HG03064 (cell line): Measurements from ENCODE around the gene RASL10A.
"Not testable (repeated sequence)": the region's sequence is repeated elsewhere in the genome, so short reads cannot be mapped to it uniquely, and the experiment has no call there.

Source experiments
- ATAC-seq: cut with Tn5 transposase; IDR thresholded peaks from one replicate; pipeline ENCODE4 v1.9.1; 2021; ENCODE audit warnings: low read depth; ENCODE audit not compliant: unreplicated experiment

RASL10A gene, protein sequence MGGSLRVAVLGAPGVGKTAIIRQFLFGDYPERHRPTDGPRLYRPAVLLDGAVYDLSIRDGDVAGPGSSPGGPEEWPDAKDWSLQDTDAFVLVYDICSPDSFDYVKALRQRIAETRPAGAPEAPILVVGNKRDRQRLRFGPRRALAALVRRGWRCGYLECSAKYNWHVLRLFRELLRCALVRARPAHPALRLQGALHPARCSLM

DNA sequence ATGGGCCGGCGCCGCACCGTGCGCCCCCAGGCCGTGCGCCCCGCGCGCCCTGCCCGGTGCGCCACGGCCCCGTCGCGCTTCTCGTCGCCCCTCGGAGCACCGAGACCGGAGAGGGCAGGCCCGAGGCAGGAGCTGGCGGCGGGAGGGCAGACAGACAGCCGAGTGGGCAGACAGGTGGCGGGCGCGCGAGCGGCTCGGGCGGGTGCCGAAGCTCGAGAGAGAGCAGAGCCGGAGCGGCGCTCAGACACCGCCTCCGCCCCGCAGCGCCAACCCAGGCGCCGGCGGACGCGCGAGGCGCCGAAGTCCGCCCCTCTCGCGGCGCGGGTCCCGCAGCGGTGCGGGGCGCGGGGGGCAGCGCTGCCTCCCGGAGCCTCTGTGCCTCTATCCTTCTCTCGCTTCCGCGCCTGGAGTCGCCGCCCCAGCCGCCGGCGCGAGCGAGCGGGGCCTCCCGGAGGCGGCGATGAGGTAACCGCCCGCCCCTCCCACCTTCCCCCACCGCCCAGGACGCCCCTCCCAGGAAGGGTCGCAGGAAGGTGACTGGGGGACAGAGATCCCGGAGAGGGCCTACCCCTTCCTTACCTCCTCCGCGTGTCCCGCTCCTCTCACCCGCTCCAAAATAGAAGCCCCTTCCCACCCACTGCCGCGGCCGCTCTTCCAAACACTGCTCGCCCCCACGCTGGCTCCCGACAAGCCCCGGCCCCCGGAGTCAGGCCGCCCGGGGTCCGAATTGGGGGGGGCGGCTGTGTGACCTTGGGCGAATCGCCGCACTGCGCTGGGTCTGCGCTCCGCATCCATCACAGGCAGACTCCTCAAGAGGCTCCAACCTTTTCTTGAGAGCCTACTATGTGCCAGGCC lies at the start of gene RASL10A:
Gene RASL10A, minus strand, starts transcription at position 412 of the 855 bp plus-strand sequence. CDS start 451 bp downstream, outside the sequence.
- ATAC-seq, result no peak

DNA sequence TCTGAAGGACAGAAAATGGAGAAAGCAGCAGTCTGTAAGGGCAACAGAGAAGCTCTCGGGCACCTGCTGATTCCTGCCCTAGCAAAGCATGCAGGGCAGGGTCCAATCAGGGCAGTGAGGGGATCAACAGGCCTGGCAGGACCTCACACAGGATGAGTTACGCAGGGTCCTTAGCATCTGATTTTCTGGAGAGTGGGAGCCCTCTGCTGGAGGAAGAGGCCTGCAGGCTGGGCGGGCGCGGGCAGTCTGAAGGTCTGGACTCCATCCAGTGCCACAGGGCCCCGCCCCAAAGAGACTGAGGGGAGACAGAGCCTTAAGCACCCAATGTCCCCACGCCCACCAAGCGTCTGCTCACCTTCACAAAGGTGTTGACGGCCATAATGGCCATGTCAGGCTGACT lies 44.0 kb upstream of the RASL10A start:
- no peak for ATAC-seq

DNA sequence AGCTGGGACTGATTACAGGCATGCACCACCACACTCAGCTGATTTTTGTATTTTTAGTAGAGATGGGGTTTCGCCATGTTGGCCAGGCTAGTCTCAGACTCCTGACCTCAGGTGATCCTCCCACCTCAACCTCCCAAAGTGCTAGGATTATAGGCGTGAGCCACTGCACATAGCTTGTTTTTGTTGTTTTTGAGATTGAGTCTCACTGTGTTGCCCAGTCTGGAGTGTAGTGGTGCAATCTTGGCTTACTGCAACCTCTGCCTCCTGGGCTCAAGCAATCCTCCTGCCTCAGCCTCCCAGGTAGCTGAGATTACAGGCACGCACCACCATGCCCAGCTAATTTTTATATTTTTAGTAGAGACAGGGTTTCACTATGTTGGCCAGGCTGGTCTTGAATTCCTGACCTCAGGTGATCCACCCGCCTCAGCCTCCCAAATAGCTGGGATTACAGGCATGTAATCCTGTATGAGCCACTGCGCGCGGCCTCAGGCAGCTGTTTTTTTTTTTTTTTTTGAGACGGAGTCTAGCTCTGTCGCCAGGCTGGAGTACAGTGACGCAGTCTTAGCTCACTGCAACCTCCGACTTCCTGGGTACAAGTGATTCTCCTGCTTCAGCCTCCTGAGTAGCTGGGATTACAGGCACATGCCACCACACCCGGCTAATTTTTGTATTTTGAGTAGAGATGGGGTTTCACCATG lies 41.8 kb upstream of the RASL10A start:
- ATAC-seq, result not testable (repeated sequence)

DNA sequence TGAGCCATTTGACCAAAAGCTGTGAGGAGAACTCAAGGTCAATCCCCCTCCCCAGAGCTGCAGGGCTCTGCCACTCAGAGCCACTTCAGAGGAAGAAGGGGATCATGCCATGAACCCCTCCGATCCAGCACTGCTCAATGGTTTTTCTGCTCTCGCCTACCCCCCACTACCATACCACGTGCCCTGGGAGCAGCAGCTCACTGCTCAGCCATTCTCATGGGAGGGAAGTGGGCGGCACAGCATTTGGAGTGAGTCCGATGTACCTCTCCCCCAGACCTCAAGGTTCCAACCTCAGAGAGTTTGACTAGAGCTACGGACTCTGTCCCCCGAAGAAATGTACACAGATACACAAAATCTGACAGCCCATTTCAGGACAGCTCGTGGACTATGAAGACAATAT lies 38.4 kb upstream of the RASL10A start:
- no peak for ATAC-seq

DNA sequence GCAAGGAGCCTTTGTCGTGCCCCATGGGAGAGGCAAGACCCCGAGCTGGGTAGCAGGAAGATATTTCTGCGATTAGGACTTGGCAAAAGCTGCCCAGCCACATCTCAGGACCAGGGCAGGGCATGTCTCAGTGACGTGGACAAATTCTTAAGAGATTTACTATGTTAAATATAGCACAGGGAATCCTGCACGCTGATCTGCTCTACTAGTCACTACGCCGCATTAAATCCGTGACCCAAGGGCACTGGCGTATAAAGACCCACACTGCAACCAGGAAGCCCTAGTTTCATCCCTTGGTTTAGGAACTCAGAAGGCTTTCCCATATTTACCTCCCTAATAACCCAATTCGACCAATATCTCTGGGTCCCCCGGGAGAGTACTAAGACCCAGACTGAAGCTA lies 37.8 kb upstream of the RASL10A start:
- ATAC-seq, result no peak

DNA sequence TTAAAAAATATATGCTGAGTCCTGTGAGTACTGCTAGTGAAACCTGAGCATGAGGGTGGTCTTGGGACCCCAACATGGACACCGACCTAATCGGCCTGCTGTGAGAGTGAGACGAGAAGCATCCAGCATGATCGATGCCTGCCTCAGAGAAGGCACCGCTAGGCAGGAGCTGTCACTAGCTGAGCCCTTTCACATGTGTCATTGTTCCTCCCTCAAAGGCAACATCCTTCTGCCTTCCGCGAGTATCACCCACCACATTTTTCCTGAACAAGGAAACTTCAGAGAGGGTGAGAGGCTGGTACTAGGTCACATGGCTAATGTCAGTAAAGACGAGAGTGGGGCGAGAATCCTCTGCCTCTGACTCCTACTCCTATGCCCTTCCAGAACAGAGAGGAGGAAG lies 37.3 kb upstream of the RASL10A start:
- no peak for ATAC-seq

DNA sequence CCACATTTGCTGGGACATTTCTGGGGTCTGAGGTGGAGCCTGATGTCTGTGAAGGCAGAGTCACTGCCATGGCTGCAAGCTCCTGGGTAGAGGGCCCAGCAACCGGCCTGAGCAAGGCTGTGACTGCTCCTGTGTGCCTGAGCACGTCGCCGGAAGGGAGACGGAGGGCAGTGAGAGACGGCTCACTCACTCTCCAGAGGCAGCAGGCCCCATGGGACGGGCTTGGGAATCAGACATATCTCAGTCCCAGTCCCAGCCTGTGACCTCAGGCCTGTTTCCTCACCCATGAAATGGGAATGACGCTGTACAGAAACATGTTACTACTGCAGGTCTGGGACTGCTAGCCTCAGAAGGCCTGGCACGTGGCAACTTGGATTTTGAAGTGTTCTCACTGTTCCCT lies 36.4 kb upstream of the RASL10A start:
- no peak for ATAC-seq

DNA sequence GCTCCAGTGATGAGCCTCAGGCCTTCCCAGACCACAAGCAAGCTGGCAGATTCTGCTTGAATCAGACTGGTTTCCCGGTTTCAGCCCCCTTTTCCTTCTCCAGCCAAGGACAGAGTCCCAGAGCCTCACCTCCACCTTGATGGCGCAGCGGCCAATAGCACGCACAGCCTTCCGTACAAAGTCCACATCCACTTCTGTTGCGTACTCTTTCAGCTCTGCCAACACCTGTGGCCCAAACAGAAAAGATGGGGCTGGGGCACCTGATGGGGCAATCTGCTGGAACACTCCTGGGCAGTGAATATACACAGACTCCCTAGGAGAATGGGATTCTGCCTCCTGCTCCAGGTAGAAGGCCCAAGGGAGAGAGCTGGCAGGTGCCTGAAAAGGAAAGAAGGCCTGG lies 35.5 kb upstream of the RASL10A start:
- no peak for ATAC-seq

DNA sequence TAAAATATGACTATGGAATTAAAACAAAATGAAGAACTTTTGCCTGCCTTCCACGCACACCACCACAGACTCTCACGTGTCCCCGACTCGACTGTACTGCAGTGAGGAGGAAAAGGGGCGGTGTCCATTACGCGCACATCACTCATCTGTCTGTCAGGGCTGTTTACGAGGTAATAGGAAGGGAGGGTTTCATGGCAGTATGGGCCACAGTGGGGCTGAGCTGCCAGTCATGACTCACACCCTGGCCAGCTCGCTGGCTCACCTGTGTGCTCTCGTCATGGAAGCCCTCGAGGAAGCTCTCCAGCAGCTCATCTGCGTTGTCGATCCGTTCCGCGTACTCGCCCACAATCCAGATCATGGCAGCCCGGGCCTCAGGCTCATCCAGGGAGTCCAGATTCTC lies 33.5 kb upstream of the RASL10A start:
- no peak for ATAC-seq

DNA sequence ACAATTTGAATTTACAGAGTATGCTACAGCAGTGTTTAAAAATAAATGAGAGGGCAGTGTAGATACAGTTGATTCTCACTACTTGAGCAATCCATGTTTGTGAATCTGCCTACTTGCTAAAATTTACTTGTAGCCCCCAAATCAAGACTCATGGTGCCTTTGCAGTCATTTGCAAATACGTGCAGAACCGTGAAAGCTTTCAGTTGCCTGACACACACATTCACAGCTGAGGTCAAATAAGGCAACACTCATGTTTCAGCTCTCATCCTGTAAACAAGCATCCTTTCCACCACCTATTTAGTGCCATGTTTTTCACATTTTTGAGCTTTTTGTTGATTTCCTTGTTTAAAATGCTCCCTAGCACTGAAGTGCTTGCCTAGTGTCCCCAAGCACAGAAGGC lies 32.5 kb upstream of the RASL10A start:
- no peak for ATAC-seq

DNA sequence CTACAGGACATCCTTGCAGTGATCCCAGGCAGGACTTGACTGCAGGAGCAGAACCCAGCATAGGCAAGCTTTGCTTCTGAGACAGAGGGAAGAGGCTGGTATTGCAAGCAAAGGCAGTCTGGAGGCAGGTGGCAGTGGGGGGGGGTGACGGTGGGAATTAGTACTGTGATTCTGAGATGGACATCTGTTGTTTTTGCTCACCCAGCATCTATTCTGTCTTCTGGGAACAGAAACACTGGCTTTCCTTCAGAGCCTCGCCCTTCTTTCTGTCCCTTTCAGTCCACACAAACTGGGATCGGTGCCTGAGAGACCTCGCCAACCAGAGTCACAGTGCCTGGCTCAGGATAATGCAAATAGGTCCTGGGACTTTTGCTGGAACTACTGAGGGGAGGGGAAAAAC lies 31.2 kb upstream of the RASL10A start:
- no peak for ATAC-seq

DNA sequence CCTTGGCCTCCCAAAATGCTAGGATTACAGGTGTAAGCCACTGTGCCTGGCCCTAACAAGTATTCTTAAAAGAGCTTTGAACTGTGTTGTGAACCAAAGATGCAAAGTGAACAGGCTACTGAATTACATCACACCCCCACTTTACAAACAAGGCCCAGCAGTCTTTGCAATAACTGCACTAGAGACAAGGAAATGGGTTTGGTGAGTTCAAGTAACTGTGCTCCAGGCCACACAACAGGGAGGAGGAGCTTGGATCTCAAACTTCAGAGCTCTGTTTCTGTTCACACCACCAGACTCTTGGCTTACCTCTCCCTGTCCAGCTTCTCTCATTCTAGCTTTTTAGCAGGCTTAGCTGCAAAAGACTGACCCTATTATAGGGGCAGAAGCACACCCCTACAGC lies 30.4 kb upstream of the RASL10A start:
- ATAC-seq, result no peak

DNA sequence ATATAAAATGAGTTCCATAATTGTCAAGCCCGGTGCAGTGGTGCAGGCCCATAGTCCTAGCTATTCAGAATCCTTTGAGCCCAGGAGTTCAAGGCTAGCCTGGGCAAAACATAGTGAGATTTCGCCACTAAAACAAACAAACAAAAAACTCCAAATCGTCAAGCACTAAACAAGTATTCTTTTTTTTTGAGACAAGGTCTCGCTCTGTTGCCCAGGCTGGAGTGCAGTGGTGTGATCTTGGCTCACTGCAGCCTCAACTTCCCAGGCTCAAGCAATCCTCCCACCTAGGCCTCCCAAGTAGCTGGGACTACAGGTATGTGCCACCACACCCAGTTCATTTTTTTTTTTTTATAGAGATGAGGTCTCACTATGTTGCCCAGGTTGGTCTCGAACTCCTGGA lies 29.4 kb upstream of the RASL10A start:
- not testable (repeated sequence) for ATAC-seq

DNA sequence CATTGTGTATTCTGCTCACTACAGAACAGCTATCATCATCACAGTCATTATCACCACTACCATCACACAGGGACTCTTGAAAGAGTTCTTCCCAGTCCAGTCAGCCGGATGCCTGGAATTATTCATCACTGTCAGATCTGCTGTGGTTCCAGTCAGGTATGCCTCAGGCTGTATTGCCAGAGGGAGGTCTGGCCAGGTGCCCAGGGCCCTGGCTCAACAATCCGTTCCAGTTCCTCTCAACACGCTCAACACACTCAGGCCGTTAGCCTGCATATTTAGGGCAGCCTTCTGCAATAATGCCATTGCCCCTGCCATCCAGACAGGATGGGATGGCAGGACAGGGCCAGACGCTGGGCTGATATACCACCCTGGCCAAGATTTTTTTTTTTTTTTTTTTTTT lies 28.6 kb upstream of the RASL10A start:
- ATAC-seq, result no peak

DNA sequence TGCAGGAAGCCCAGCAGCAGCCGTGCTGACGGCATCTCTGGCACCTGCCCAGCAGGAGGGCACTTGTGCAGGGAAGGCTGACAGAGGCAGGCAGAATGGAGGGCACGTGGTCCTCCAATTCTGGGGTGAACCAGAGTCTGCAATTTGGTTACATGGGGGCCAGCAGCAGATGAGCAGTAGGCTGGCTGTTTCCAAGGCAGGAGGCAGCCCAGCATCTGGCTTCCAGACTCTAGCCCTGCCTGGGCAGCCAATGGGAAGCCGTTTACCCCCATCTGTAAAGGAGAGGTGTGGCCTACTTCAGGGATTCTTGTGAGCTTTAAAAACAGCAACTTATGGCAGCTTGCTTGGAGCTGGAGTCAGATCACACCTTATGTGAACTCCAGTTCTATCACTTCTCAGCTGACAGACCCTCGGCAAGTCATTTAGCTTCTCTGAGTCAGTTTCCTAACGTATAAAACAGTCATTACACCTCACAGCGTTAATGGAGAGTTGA lies 27.9 kb upstream of the RASL10A start:
- no peak for ATAC-seq

DNA sequence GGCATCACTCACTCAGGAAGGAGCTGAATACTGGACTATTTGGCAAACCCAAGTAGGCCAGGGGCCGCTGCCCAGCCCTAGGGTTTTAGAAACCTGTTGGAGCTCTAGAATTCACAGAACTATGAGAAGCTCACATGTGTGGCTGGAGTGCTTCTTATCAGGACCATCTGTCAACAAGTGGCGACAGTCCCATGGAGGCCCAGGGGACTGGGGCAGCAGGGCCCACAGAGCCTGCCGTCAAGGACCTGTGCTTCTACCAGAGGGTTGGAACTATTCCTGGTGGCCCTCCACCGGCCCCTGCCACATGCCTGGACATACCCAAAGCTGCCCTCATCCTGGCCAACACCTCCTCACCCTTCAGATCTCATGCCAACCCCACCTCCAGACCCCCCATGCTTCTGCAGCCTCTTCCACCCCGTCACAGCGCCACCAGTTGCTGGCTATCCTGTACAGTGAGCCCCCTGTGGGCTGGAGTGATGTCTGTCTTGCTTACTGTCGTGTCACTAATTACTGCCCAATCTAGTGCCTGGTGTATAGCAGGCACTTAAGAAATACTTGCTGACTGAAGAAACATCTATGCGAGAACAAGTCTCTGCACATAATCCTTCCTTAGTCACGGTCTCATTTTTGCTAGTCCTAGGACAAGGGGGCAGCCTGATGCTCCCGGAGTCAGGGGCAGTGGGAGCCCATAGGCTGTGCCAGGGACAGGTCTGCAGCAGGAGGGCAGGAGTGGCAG lies 27.2 kb upstream of the RASL10A start:
- no peak for ATAC-seq

DNA sequence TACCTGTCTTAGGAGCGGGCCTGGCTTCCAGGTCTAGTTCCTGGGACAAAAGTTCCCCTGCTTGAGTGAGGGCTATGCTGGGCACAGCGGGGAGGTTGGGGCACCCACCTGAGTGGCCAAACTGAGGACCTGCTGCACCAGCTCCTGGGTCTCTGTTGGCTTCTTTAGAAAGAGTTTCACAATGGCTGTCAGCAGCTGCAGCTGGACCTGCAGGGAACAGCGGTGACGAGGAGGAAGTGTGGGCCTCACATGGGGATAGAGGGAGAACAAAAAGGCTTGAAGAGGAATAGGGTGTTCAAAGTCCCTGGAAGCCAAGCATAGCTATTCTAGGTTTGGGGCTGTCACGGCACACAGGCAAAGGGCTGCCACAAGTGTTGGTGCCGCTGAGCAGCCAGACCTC lies 26.7 kb upstream of the RASL10A start:
- no peak for ATAC-seq

DNA sequence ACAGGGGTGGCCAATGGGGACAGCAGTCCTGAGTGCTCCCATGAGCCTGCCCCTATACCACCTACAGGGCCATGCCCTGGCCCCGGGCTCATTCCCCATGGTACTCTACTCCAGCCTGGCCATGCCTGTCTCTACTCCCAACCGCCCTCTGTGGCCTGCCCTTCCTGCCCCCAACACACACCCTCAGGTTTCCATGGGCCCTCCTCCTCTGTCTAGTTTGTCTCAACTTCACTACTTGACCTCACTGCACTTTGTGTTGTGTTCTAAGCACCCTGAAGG lies 26.3 kb upstream of the RASL10A start:
- no peak for ATAC-seq

DNA sequence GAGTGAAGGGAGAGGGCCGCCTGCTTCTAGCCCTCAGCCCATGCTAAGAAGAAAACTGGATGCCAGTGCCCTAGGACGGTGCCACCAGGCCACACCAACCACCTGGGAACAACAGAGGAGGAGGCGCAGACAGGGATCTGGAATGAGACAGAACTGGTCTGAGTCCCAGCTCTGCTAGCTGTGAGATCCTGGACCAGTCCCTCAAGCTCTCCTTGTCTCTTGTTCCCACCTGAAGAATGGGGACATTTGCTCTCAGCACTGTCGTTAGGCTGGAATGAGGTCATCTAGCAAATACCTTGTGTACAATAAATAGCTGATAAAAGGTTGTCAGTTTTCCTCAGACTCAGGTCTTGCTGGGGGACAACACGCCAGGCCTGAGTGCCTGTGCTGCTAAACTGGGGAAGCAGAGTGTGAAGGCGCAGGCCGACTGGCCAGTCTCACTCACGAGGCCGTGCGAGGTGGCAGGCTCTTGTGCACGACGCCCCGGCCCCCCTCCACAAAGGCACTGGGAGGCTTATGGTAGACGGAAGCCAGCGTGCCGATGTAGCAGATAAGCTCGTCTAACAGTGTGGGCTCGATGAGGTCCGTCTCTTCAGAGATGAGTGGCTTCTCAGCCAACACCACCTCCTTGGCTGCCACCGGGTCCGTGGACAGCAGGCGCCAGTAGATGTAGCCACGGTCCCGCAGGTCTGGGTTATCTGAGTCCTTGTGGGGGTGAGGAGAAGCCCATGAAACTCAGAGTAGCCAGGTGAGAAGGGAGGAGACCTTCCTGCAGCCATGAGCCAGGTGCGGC lies 25.8 kb upstream of the RASL10A start:
- no peak for ATAC-seq

DNA sequence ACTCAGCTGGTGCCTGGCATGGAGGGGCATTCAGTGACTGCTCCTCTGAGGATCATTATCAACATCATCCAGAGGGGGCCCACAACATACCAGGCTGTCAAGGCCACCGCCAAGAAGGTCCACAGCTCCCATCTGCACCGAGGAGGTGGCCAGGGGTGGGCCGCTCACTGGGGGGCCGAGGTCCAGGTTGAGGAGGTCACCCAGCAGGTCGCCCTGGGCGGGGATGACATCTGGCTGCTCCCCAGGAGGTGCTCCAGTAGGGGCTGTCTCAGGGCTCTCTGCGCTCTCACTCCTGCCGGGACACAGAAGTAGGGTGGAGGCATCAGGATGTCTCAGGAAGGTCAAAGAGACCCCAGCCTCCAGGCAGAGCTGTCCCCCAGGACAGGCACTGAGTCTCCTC lies 25.1 kb upstream of the RASL10A start:
- no peak for ATAC-seq
